Activated CD4-positive, alpha-beta T cell treated with anti-CD3 and anti-CD28 coated beads, Interleukin-2, Interleukin-4, amounts not matched to agents 100 ng/mL and 50 ng/mL, durations not matched to agents 16 hours and 8 hours (primary cell): ENCODE results near the gene CHST11.

Source experiments
- DNase-seq: peaks from one replicate; pipeline ENCODE4 v3.0.0-alpha.2; 2020; ENCODE audit warnings: low spot score

CHST11 gene

GRCh38 chr12:104676636-104677035 lies 219.9 kb downstream of the CHST11 start:
- no peak for DNase-seq

- DNase-seq: no peak
Measured at GRCh38 chr12:104677441-104678089, 220.8 kb downstream of the CHST11 start.

DNA sequence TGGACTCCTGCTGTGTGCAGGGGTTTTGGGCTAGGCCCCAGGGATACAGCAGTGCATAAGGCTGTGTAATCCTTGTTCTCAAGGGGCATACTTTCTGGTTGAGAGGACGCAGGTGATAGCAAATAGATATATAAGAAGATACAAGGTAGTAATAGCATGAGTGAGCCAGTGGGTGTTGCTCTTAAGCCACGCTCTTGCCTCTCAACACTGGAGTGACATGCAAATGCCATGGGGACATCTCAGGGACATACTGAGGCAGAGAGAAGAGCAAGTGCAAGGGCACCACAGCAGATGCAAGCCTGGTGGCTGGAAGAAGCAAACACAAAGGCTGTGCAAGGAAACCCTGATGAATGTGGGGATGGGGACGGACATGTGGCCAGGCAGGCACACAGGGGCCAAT lies 223.3 kb downstream of the CHST11 start:
- peak; percentile 68 for DNase-seq

DNA sequence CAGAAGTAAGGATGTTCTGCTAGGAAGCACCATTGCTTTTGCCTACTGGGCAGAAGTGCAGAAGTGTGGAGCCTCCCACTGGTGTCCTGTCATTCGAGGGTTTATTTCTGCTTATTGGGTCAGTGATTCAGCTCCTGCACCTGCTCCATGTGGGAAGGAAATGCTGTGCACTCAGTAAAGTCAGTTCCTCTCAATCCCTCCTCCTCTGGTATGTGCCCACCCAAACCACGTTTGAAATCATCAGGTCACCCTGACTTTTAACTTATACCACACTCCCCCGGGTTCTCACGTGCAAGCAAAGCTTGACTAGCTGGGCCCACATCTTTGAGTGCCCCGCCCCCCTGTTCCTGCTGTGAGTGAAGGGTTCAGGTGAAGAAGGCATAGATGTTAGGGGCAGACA lies 223.7 kb downstream of the CHST11 start:
- DNase-seq: no peak

- no peak for DNase-seq
Measured at GRCh38 chr12:104681012-104681690, 224.4 kb downstream of the CHST11 start.

DNA sequence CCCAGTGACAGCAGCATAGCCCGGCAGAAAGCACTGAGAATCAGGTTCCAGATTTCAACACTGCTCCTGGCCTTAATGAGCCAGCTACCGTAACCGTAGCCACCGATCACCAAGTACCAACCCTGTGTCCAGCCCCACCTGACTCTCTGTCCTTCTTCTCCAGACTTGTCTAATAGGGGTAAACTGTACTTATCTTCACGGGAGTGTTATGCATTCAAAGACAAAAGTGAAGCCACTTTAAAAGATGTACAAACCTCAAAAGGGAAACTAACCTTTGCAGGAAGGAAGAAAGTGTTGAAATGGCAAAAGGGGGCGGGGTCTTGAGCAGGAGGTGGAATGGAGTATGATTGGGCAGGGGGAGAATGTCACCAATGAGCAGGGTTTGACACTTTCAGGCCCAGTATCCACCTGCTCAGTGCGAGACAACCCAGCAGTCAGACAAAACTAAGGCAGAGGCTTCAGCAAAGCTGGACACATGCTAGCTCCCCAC lies 226.1 kb downstream of the CHST11 start:
- peak; percentile 91 for DNase-seq

GRCh38 chr12:104683831-104684503 lies 227.2 kb downstream of the CHST11 start:
- DNase-seq: no peak

GRCh38 chr12:104684884-104685283 lies 228.1 kb downstream of the CHST11 start:
- no peak for DNase-seq

- DNase-seq: no peak
Measured at GRCh38 chr12:104685366-104685765, 228.6 kb downstream of the CHST11 start.

DNA sequence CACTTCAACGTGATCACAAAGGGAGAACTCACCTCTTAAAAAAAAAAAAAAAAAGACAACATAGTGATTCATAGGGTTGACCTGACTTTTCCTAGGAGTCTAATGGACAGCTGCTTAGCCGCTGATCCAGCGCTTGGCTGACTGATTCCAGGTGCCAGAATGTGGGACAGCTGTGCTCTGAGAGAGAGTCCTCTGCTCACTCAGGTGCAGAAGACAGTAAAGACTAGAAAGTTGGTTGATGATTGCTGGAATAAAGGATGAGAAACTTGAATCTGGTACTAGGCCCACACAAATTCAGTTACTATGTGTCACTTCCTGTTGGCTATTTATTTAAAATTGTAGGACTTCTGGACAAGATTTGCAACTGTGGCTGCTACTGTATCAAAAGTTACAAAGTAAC lies 229.4 kb downstream of the CHST11 start:
- DNase-seq: no peak

GRCh38 chr12:104687823-104688573 lies 231.2 kb downstream of the CHST11 start:
- DNase-seq: peak; percentile 92

DNA sequence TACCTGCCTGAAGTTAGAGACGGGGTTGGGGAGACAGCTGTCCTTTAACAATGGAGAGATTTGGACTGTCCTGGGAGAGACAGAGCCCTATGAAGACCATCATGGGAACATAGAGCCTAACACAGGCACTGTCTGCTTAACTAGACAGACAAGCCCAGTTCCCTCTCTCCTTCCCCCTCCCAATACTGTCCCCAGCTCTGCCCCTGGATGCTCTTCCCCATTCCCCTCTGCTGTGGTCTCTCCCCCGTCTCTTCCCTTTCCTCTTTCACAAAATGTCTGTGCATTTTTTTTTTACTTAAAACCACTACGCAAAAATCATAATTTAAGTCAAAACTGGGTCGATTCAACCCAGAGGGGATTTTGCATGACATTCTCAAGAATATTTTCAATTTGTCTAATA lies 232.9 kb downstream of the CHST11 start:
- no peak for DNase-seq

- DNase-seq: no peak
Measured at GRCh38 chr12:104691721-104692556, 235.2 kb downstream of the CHST11 start.

- DNase-seq: no peak
Measured at GRCh38 chr12:104692557-104693218, 235.9 kb downstream of the CHST11 start.

- no peak for DNase-seq
Measured at GRCh38 chr12:104693493-104693892, 236.7 kb downstream of the CHST11 start.

DNA sequence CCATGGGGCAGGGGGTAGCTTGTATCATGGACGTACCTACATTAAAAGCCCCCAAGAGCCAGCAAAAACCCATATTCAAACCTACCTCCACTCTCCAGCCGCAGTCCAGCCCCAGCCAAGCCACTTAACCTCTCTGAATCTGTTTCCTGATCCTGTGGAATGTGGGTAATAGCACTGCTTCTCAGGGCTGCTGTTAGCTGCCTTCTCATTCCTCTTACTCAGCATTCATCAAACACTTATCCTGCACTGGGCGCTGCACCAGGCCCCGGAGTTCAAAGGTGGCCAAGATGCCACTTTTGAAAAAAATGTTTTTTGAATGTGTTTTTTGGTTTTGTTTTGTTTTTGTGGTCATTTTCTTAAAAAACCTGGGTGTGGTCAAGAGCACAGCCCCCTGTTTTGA lies 237.4 kb downstream of the CHST11 start:
- no peak for DNase-seq

DNA sequence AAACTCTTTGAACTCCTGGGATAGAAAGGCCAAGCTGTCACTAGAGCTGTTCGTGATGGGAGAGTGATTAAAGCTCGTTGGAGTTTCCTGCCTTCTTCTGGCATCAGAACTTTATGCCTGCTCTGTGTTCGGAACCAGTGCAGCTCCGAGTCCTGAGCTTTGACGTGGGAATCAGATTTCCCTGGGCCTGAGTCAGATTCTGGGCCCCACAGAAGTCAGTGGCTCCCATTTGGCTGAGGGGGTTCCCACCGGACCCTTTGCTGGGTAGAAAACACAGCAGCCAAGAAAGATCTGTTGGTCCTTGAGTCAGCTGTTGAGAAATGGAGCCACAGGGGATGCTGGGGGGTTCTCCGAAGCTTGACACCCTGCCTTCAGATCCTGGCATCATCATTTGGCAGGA lies 238.0 kb downstream of the CHST11 start:
- no peak for DNase-seq

DNA sequence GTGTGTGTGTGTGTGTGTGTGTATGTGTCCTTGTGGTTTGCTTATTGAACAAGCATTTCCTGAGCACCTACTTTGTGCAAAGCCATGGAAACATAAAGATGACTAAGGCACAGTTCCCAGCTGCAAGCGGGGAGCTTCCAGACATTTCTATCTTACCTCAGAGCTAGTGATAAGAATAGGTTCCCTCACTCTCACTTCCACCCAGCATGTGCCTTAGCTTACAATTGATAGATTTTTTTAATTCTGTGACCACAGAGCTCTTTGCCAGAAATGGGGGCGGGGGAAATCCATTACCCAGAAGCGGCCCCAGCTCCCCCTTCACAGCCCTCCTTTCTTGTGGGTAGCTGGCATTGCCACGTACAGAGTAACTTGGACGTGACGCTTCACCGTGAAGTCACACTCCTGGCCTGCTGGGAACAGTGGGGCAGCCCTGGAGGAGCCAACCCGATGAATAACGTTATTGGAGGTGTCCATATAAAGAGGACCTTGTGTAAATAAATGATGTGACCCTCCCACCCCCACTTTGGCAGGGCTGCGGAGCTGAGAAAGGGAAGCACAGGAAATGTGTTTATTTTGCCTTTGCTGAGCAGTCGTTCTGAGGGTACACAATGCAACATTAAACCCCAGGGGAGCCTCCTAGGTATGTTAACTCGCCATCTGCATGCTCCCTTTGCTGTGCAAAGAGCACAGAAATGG lies 238.9 kb downstream of the CHST11 start:
- DNase-seq: peak; percentile 87

DNA sequence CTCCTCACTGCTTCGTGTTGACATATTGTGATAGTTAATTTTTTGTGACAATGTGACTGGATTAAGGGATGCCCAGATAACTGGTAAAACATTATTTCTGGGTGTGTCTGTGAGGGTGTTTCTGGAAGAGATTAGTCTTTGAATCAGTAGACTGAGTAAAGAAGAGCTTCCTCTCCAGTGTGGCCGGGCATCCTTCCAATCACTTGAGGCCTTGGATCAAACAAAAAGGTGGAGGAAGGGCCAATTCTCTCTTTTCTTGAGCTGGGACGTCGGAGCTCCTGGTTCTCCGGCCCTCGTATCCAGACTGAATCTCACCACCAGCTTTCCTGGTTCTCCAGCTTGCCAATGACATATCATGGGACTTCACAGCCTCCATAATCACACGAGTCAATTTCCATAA lies 240.4 kb downstream of the CHST11 start:
- no peak for DNase-seq

DNA sequence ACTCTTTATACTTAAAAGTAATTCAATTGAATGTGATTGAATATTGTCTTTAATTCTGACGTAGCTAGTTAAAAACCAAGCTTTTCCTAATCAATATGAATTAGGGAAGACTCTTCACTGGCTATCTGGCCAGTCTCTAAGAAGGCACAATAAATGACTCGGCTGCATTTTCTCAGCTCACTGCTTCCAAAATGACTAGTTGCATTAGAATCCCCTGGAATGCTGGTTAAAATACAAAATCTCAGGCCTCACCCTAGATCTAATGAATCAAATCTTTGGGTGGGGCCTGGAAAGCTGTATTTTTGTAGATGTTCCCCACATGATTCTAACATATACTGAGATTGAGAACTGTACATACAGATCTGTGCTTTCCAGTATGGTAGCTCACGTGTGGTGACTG lies 242.1 kb downstream of the CHST11 start:
- DNase-seq: no peak
